Endothelial cell of umbilical vein (primary cell): ENCODE measurements around the gene UBASH3A. TPM values are rescaled to one million over a fixed set of nuclear protein-coding genes. Genes with fewer than 3 reads are reported as not detected.

ENCODE experiments used
- BruUV-seq: library from RNA; stranded (reverse); fragments of 400-500 nt; replicated peaks from 2 replicates; lab custom pipeline; 2021; lab: Mats Ljungman, UMichigan
- CTCF ChIA-PET: fragments of 300-600, 350-600 bp; sonication (Branson Sonifier 250); formaldehyde crosslinking; loops from one replicate; lab custom pipeline; 2021; ENCODE audit warnings: antibody characterized with exemption, inconsistent platforms; lab: Charles Lee
- POLR2A ChIA-PET: fragments of 300-600, 350-600 bp; sonication (Branson Sonifier 250); formaldehyde crosslinking; loops from one replicate; lab custom pipeline; 2021; ENCODE audit warnings: antibody characterized with exemption, inconsistent platforms; lab: Charles Lee
- DNase-seq: peaks from one replicate; pipeline ENCODE4 v3.0.0-alpha.2; 2011; ENCODE audit warnings: low read depth, low spot score
- FAIRE-seq: peaks from 2 replicates; lab custom pipeline; 2011; peaks lifted over from hg19 to GRCh38; lab: Jason Lieb, UNC
- H2AFZ ChIP-seq: 2 replicates; pipeline ENCODE4 v1.6.0; 2012; ENCODE audit warnings: low read depth, low read length, control low read depth, inconsistent platforms
- H3K27ac ChIP-seq: 2 replicates; pipeline ENCODE4 v1.5.1; 2011; ENCODE audit warnings: low read depth, mild to moderate bottlenecking, control low read depth, low read length, moderate library complexity; ENCODE audit not compliant: insufficient read depth
- H3K27me3 ChIP-seq, 2 experiments: 2 replicates each; pipeline versions ENCODE4 v1.6.0 to v1.6.1; 2011; ENCODE audit warnings: low read length in 2 of 2, mixed read lengths in 1 of 2; ENCODE audit not compliant: control insufficient read depth in 2 of 2, insufficient read depth in 2 of 2
- H3K36me3 ChIP-seq, 2 experiments: 2 replicates in 1 of 2; 3 replicates in 1 of 2; pipeline ENCODE4 v1.5.1; 2011; ENCODE audit warnings: low read length in 2 of 2, mild to moderate bottlenecking in 1 of 2, moderate library complexity in 1 of 2; ENCODE audit not compliant: control insufficient read depth in 2 of 2, insufficient read depth in 2 of 2; ENCODE audit errors: extremely low read depth in 1 of 2
- H3K4me1 ChIP-seq: 3 replicates; pipeline ENCODE4 v1.5.1; 2011; ENCODE audit warnings: mild to moderate bottlenecking, low read length; ENCODE audit not compliant: control insufficient read depth, insufficient read depth; ENCODE audit errors: extremely low read depth
- H3K4me2 ChIP-seq: 2 replicates; pipeline ENCODE4 v1.6.1; 2011; ENCODE audit warnings: low read length, control low read depth, mixed read lengths; ENCODE audit not compliant: insufficient read depth
- H3K4me3 ChIP-seq, 3 experiments: fragments of 200-600 bp in 1 of 3; sonication (generic), shearing (Covaris generic) in 1 of 3; replicated peaks in 1 of 3; 2 replicates each; pipeline ENCODE4 v1.5.1; 2011 to 2016; ENCODE audit warnings: control low read depth in 3 of 3, low read length in 3 of 3, mild to moderate bottlenecking in 2 of 3, inconsistent platforms in 1 of 3, low read depth in 1 of 3, moderate library complexity in 1 of 3; ENCODE audit not compliant: insufficient read depth in 1 of 3
- H3K79me2 ChIP-seq: 2 replicates; pipeline ENCODE4 v1.6.0; 2012; ENCODE audit warnings: low read length, inconsistent platforms; ENCODE audit not compliant: control insufficient read depth, insufficient read depth
- H3K9ac ChIP-seq: replicated peaks from 2 replicates; pipeline ENCODE3; 2011; ENCODE audit warnings: low read length, control low read depth; ENCODE audit not compliant: insufficient read depth; ENCODE audit errors: extremely low read depth
- H3K9me1 ChIP-seq: replicated peaks from 3 replicates; pipeline ENCODE4 v1.6.0; 2011; ENCODE audit warnings: mild to moderate bottlenecking, low read length; ENCODE audit not compliant: control insufficient read depth, insufficient read depth; ENCODE audit errors: extremely low read depth
- H3K9me3 ChIP-seq: replicated peaks from 2 replicates; pipeline ENCODE4 v1.5.1; 2012; ENCODE audit warnings: low read length, inconsistent platforms; ENCODE audit not compliant: control insufficient read depth, insufficient read depth
- H4K20me1 ChIP-seq: replicated peaks from 2 replicates; pipeline ENCODE3; 2011; ENCODE audit warnings: mild to moderate bottlenecking, low read length; ENCODE audit not compliant: control insufficient read depth, insufficient read depth; ENCODE audit errors: extremely low read depth
- EZH2 ChIP-seq: IDR thresholded peaks from 2 replicates; pipeline ENCODE4 v1.6.1; 2012; ENCODE audit warnings: borderline replicate concordance, low read depth, mild to moderate bottlenecking, moderate library complexity, low read length, inconsistent platforms; ENCODE audit not compliant: severe bottlenecking
- FOS ChIP-seq: IDR thresholded peaks from 2 replicates; pipeline ENCODE4 v1.6.1; 2011; ENCODE audit warnings: mild to moderate bottlenecking, low read length, moderate library complexity, borderline replicate concordance; ENCODE audit not compliant: insufficient read depth
- GATA2 ChIP-seq: IDR thresholded peaks from 2 replicates; pipeline ENCODE4 v1.7.0; 2011; ENCODE audit warnings: low read depth, mild to moderate bottlenecking, moderate library complexity, mixed read lengths, low read length; ENCODE audit not compliant: insufficient read length, insufficient read depth
- JUN ChIP-seq: IDR thresholded peaks from 2 replicates; pipeline ENCODE4 v1.6.1; 2011; ENCODE audit warnings: borderline replicate concordance, low read depth; ENCODE audit not compliant: insufficient read length, insufficient read depth
- MYC ChIP-seq: IDR thresholded peaks from one replicate; pipeline ENCODE4 v1.6.1; 2011; ENCODE audit warnings: mild to moderate bottlenecking, low read depth, low read length
- POLR2A ChIP-seq: IDR thresholded peaks from 2 replicates; pipeline ENCODE4 v1.6.1; 2012; ENCODE audit warnings: low read depth, mild to moderate bottlenecking, control low read depth, low read length
- POLR2AphosphoS5 ChIP-seq: IDR thresholded peaks from 2 replicates; pipeline ENCODE4 v1.6.1; 2012; ENCODE audit warnings: low read depth, mild to moderate bottlenecking, control low read depth, low read length, moderate library complexity; ENCODE audit not compliant: insufficient read depth
- dilution Hi-C: fragments of 300-500 bp; cut with MboI; formaldehyde crosslinking; loops from one replicate; pipeline ENCODE4 v1.15.0; 2019; ENCODE audit warnings: low sequenced_read_pairs; ENCODE audit not compliant: extremely low pct_ligation_motif_present
- intact Hi-C: fragments of 100-400 bp; cut with micrococcal nuclease; formaldehyde crosslinking; loops from one replicate; pipeline ENCODE4 v1.10.0; 2022
- polyA plus RNA-seq, 4 experiments: library from polyadenylated mRNA; depleted of rRNA in 3 of 4; stranded (reverse) in 3 of 4; unstranded in 1 of 4; fragments of >200 nt; gene quantifications; 2 replicates each; pipeline versions ENCODE4 v1.2.1 to v1.2.3, GENCODE V29; 2011 to 2012; ENCODE audit warnings: missing spikeins in 1 of 4
- total RNA-seq: library from RNA; stranded (reverse); gene quantifications from 2 replicates; pipeline ENCODE4 v1.2.3, GENCODE V29; 2021
- TF ChIP-seq, protein P1 (sequence below), 2 donors: IDR thresholded peaks; 1 replicate in 1 of 2; 2 replicates in 1 of 2; pipeline ENCODE4 v1.5.1; 2011; ENCODE audit warnings: low read length in 2 of 2, mild to moderate bottlenecking in 2 of 2, moderate library complexity in 2 of 2, control low read depth in 1 of 2, inconsistent platforms in 1 of 2, low read depth in 1 of 2; ENCODE audit not compliant: insufficient read depth in 1 of 2; ENCODE audit errors: extremely low read depth in 1 of 2
- TF ChIP-seq, protein P2 (sequence below): IDR thresholded peaks from 2 replicates; pipeline ENCODE4 v1.6.1; 2011; ENCODE audit not compliant: insufficient read depth, insufficient read length

UBASH3A gene
- total and polyA plus RNA-seq, 2 donors (not counting 3 experiments of a cell fraction or from before 2014, with no cell fraction given) = not detected

DNA sequence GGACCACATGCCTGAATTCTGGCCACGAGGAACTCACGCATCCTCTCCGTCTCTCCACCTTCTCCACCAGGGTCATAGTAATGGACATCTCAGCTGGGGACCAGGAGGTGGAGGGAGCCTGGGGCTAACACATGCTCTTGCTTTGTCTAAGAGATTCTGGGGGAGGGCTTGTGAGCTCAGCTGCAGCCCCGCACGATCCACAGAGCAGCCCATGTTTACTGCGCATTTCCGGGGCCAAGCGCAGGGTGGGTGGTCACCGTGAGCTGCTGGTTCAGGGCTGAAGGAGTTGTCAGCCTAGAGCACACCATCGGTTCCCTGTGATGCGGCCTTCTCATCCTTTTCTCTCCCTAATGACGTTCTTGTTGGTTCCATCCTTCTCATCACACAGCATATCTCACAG lies 45.4 kb upstream of the UBASH3A start:
- dilution Hi-C loops (no loop called here), intact Hi-C loops (no loop called here)
- Histone ChIP-seq H3K36me3 (no peaks in the 10 kb centered on the region), H2AFZ (no peak overlapping the region), H3K27me3 (peaks cover 0 to 1% of the 10 kb centered on the region in 2 experiments), H3K9ac (no peak overlapping the region), H3K4me3 (no peak overlapping the region), H3K79me2 (no peaks in the 10 kb centered on the region), H3K9me3 (no peaks in the 10 kb centered on the region), H3K4me1 (no peaks in the 10 kb centered on the region), H3K27ac (no peak overlapping the region), H4K20me1 (no peaks in the 10 kb centered on the region), H3K4me2 (no peak overlapping the region), H3K9me1 (no peaks in the 10 kb centered on the region)
- BruUV-seq = no TSS peak
- DNase-seq = no peak
- no peak for FAIRE-seq
- CTCF ChIA-PET = no interaction called here
- TF ChIP-seq POLR2AphosphoS5 (no peak), JUN (no peak), FOS (no peak), EZH2 (no peak), POLR2A (no peak), GATA2 (no peak), MYC (no peak)
- TF ChIP-seq, protein P1, sequence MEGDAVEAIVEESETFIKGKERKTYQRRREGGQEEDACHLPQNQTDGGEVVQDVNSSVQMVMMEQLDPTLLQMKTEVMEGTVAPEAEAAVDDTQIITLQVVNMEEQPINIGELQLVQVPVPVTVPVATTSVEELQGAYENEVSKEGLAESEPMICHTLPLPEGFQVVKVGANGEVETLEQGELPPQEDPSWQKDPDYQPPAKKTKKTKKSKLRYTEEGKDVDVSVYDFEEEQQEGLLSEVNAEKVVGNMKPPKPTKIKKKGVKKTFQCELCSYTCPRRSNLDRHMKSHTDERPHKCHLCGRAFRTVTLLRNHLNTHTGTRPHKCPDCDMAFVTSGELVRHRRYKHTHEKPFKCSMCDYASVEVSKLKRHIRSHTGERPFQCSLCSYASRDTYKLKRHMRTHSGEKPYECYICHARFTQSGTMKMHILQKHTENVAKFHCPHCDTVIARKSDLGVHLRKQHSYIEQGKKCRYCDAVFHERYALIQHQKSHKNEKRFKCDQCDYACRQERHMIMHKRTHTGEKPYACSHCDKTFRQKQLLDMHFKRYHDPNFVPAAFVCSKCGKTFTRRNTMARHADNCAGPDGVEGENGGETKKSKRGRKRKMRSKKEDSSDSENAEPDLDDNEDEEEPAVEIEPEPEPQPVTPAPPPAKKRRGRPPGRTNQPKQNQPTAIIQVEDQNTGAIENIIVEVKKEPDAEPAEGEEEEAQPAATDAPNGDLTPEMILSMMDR (IDR thresholded peaks at IDR 0.05; ENCODE audit: extremely low read depth in 1 of 2, insufficient read depth in 1 of 2, low read depth in 1 of 2, low read length in 2 of 2) = no peak
- TF ChIP-seq, protein P2, sequence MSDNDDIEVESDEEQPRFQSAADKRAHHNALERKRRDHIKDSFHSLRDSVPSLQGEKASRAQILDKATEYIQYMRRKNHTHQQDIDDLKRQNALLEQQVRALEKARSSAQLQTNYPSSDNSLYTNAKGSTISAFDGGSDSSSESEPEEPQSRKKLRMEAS = no peak
- POLR2A ChIA-PET = no interaction called here
